Choroid plexus epithelial cell (primary cell): ENCODE data around the gene HPS4.
A peak's percentile ranks its signal among the peaks of the same experiment; 100 is the strongest.

Source experiments
- DNase-seq: peaks from one replicate; pipeline ENCODE4 v3.0.0-alpha.2; 2010; ENCODE audit warnings: low read depth
- H3K4me3 ChIP-seq: 2 replicates; pipeline ENCODE4 v1.5.1; 2011; ENCODE audit warnings: low read depth, mild to moderate bottlenecking, control low read depth, low read length, moderate library complexity
- CTCF ChIP-seq: conservative IDR thresholded peaks from 2 replicates; pipeline ENCODE4 v1.5.1; 2011; ENCODE audit warnings: low read depth, mild to moderate bottlenecking, control low read depth, inconsistent platforms, low read length, moderate library complexity

Gene HPS4

DNA sequence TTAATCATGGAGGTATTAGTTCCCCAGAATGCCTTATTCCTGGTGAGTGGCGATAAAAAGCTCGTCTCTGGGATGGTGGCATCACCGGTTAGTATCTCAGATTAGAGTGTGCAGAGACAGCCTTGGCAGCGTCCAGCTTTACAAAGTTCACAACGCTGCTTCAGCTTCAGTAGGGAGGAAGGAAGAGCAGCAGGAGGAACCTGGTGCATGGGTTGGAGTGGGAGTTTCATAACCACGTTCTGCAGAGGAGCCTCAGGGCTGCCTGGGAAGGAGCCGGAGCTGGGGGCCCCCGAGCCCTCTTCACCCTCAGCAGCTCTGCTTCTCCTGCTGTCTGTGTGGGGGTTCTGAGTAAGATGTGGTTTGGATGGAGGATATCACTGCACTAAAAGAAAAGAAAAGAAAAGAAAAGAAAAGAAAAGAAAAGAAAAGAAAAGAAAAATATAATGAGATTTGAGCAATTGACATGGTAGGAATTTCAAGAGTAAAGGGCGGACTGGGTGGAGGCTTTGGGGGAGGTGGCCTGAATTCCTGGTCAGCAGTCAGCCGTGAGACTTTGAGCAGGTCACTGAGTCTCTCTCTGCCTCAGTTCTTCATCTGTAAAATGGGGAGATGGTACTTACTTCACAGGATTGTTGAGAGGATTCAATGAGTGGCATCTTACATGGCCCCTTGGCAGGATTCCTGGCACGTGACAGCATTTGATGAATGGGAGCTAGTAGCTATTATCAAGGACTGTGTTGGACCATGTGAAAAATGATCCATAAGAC is 48.1 kb downstream of the HPS4 start:
- DNase-seq = peak; percentile 13
- H3K4me3 ChIP-seq = no peak overlapping the region
- TF ChIP-seq CTCF = no peak

DNA sequence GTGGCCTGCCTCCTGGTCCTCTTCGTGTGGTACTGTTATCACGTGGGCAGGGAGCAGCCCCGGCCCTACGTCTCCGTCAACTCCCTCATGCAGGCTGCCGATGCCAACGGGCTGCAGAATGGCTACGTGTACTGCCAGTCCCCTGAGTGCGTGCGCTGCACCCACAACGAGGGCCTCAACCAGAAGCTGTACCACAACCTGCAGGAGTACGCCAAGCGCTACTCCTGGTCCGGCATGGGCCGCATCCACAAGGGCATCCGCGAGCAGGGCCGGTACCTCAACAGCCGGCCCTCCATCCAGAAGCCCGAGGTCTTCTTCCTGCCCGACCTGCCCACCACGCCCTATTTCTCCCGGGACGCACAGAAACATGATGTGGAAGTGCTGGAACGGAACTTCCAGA is 49.8 kb downstream of the HPS4 start:
- no peak for DNase-seq
- H3K4me3 ChIP-seq = no peak overlapping the region
- TF ChIP-seq CTCF = no peak

- DNase-seq = no peak
- TF ChIP-seq CTCF = no peak
- no peak overlapping the region for H3K4me3 ChIP-seq
Measured at GRCh38 chr22:26432619-26433311, 50.8 kb downstream of the HPS4 start.

GRCh38 chr22:26431261-26431995 is 52.2 kb downstream of the HPS4 start:
- no peak overlapping the region for H3K4me3 ChIP-seq
- no peak for TF ChIP-seq CTCF
- DNase-seq = peak; percentile 9

DNA sequence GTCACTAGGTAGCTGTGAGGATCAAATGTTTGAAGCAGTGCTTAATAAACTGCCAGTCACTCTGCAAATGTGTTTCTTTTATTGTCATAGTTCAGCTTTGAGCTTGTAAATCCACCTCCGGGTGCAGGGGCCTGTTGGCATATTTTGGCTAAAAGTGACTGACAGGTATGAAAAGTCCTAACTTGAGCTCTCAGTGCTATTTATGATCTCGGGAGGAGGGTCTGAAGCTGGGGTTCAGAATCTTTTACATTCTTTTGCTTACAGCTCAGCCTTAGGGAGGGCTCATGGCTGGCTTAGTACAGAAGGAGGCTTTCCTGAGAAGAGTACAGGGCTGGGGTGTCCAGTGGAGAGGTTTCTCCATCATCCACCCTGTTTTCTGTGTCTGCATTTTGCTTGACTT is 53.0 kb downstream of the HPS4 start:
- no peak for TF ChIP-seq CTCF
- no peak for DNase-seq
- H3K4me3 ChIP-seq = no peak overlapping the region

DNA sequence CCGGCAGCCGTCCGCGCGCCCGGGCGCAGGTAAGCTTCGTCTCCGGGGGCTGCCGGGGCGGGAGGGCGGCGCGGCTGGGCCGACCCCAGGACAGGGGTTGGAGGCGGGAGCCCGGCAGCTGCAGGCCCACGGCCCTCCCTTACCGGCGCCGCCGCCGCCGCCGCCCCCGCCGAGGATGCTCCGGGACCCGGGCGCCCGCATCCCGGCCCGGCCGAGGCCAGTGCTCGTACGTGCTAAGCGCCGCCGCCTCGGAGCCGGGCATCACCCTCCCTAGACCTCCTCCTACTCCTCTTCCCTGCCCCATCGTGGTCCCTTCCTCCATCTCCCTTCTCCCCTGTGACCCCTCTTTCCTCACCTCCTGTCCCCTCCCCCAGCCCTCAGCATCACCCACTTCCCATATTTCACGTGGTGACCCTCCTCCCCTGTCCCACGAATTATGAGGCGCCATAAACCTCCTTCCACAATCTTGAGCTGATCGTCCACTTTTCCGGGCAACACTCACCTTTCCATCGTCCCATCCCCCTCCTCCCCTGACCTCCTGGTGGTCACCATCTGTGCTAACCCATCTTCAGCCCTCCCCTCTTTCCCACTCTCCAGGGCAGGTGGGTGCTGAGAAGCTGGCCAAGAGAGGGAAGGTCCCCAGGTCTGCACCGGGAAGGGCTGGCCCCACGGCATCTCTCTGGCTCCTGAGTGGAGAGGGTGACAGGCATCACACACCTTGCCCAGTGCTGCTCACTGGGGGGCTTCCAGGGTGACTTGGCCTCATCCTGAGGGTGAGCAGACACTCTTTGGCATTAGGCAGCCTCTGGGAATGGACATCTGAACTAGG is 53.9 kb downstream of the HPS4 start:
- TF ChIP-seq CTCF = no peak
- peak overlapping the region; percentile 66 for H3K4me3 ChIP-seq
- no peak for DNase-seq
